CD14-positive monocyte (primary cell): Measurements from ENCODE around the gene PUM2. TPM values are rescaled to one million over a fixed set of nuclear protein-coding genes. Genes with fewer than 3 reads are reported as not detected.

Experiments used
- DNase-seq, 3 donors: peaks; one replicate each; pipeline ENCODE4 v3.0.0-alpha.2; 2011 to 2022
- H2AFZ ChIP-seq: 2 replicates; pipeline ENCODE4 v1.6.0; 2012; ENCODE audit warnings: mild to moderate bottlenecking, low read depth, low read length, inconsistent platforms; ENCODE audit not compliant: insufficient read depth, poor library complexity, severe bottlenecking
- H3K27ac ChIP-seq, 2 donors: 1 replicate in 1 of 2; 2 replicates in 1 of 2; pipeline ENCODE4 v1.5.1; 2012 to 2013; ENCODE audit warnings: low read length in 2 of 2, control low read depth in 1 of 2, inconsistent platforms in 1 of 2, low read depth in 1 of 2, mild to moderate bottlenecking in 1 of 2
- H3K27me3 ChIP-seq, 2 donors: one replicate each; pipeline versions ENCODE4 v1.6.0 to v1.6.1; 2011 to 2013; ENCODE audit warnings: low read length in 2 of 2; ENCODE audit not compliant: control insufficient read depth in 2 of 2, insufficient read depth in 2 of 2
- H3K36me3 ChIP-seq, 2 donors: replicated peaks in 1 of 2; 1 replicate in 1 of 2; 2 replicates in 1 of 2; pipeline versions ENCODE4 v1.5.1 to v1.6.1; 2012 to 2013; ENCODE audit warnings: low read length in 2 of 2, control low read depth in 1 of 2, inconsistent platforms in 1 of 2, mild to moderate bottlenecking in 1 of 2; ENCODE audit not compliant: insufficient read depth in 2 of 2, control insufficient read depth in 1 of 2
- H3K4me1 ChIP-seq, 2 donors: 1 replicate in 1 of 2; 2 replicates in 1 of 2; pipeline versions ENCODE4 v1.5.1 to v1.6.1; 2012 to 2013; ENCODE audit warnings: low read length in 2 of 2, control low read depth in 1 of 2, inconsistent platforms in 1 of 2, mild to moderate bottlenecking in 1 of 2, moderate library complexity in 1 of 2; ENCODE audit not compliant: insufficient read depth in 2 of 2, control insufficient read depth in 1 of 2
- H3K4me2 ChIP-seq: replicated peaks from 2 replicates; pipeline ENCODE3; 2012; ENCODE audit warnings: low read length, moderate library complexity, mild to moderate bottlenecking; ENCODE audit not compliant: poor library complexity, severe bottlenecking; ENCODE audit errors: extremely low read depth
- H3K4me3 ChIP-seq, 3 experiments: fragments of 200-600 bp in 1 of 3; sonication (generic) in 1 of 3; replicated peaks in 1 of 3; 1 replicate in 2 of 3; 2 replicates in 1 of 3; pipeline ENCODE4 v1.5.1; 2011 to 2013; ENCODE audit warnings: low read length in 3 of 3, mild to moderate bottlenecking in 3 of 3, control low read depth in 2 of 3, low read depth in 2 of 3, inconsistent platforms in 1 of 3, moderate library complexity in 1 of 3
- H3K79me2 ChIP-seq: 2 replicates; pipeline ENCODE4 v1.6.0; 2012; ENCODE audit warnings: mild to moderate bottlenecking, control low read depth, inconsistent platforms, low read length, moderate library complexity; ENCODE audit not compliant: insufficient read depth
- H3K9ac ChIP-seq: 2 replicates; pipeline ENCODE4 v1.6.0; 2017; ENCODE audit warnings: low read length, mild to moderate bottlenecking; ENCODE audit not compliant: insufficient read depth, poor library complexity, severe bottlenecking
- H3K9me3 ChIP-seq, 2 donors: replicated peaks in 1 of 2; 1 replicate in 1 of 2; 2 replicates in 1 of 2; pipeline versions ENCODE4 v1.5.1 to v1.6.1; 2012 to 2013; ENCODE audit warnings: low read length in 2 of 2, control low read depth in 1 of 2; ENCODE audit not compliant: control insufficient read depth in 1 of 2, insufficient read depth in 1 of 2
- H4K20me1 ChIP-seq: 2 replicates; pipeline ENCODE4 v1.6.0; 2012; ENCODE audit warnings: mild to moderate bottlenecking, low read length, control low read depth, moderate library complexity; ENCODE audit not compliant: insufficient read depth
- H3K27ac Mint-ChIP-seq, 7 donors: one replicate each; pipeline ENCODE4 v1.8.0; 2020; ENCODE audit warnings: mild to moderate bottlenecking in 7 of 7, mixed read lengths in 7 of 7, moderate library complexity in 6 of 7, inconsistent platforms in 2 of 7
- H3K27me3 Mint-ChIP-seq, 3 donors: one replicate each; pipeline ENCODE4 v1.8.0; 2021 to 2022; ENCODE audit warnings: low read depth in 3 of 3, mild to moderate bottlenecking in 3 of 3, mixed read lengths in 3 of 3, moderate library complexity in 3 of 3, inconsistent platforms in 1 of 3
- H3K36me3 Mint-ChIP-seq, 2 donors: one replicate each; pipeline ENCODE4 v1.8.0; 2020; ENCODE audit warnings: mixed read lengths in 2 of 2, inconsistent platforms in 1 of 2, mild to moderate bottlenecking in 1 of 2
- H3K4me1 Mint-ChIP-seq: one replicate; pipeline ENCODE4 v1.8.0; 2020; ENCODE audit warnings: mild to moderate bottlenecking, mixed read lengths
- H3K4me3 Mint-ChIP-seq, 2 donors: one replicate each; pipeline ENCODE4 v1.8.0; 2020; ENCODE audit warnings: mild to moderate bottlenecking in 2 of 2, mixed read lengths in 2 of 2, moderate library complexity in 1 of 2
- H3K9me3 Mint-ChIP-seq, 7 donors: one replicate each; pipeline ENCODE4 v1.8.0; 2020 to 2022; ENCODE audit warnings: mixed read lengths in 7 of 7, mild to moderate bottlenecking in 6 of 7, moderate library complexity in 6 of 7, inconsistent platforms in 2 of 7
- WGBS: methylation state at CpG from one replicate; pipeline ENCODE4 v1.1.5; 2013; ENCODE audit warnings: missing lambda C conversion rate; ENCODE audit not compliant: insufficient coverage; 5-methylcytosine and 5-hydroxymethylcytosine counted together
- intact Hi-C, 2 donors: fragments of 100-400 bp; cut with micrococcal nuclease; formaldehyde crosslinking; loops; one replicate each; pipeline versions ENCODE4 v1.15.0 to v1.15.1; 2023
- polyA plus RNA-seq, 3 donors: library from polyadenylated mRNA; depleted of rRNA in 1 of 3; unstranded in 2 of 3; stranded (reverse) in 1 of 3; fragments of 300-500 nt in 2 of 3; fragments of >200 nt in 1 of 3; fragmentation: Illumina TruSeq in 2 of 3; gene quantifications; 1 replicate in 2 of 3; 2 replicates in 1 of 3; pipeline ENCODE4 v1.2.3, GENCODE V29; 2012 to 2021
- TF ChIP-seq, protein P1 (sequence below): fragments of 200-600 bp; IDR thresholded peaks from one replicate; pipeline ENCODE4 v1.8.0; 2022; ENCODE audit warnings: antibody characterized with exemption, mild to moderate bottlenecking

The PUM2 gene
- polyA plus RNA-seq, 3 donors = 7.2 to 22.4 (median 8.3) TPM

DNA sequence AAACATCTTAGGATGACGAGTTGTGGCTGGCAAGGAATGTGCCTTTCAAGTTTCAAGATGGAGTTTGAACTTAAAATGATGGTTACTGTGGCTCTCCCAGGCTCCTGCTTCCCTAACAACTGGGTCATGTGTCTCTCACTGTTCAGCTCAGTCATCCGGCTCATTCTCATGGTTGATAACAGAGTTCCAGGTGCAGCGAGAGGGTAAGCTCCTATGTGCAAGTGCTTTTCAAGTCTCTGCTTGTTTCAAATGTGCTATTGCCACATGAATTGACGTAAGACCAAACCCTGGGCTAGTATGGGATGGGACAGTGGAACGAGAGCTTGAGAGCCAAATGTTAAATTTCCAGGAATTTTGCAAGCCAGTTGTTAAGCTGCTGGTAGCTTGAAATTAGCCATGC is 19.5 kb upstream of the PUM2 start:
- TF ChIP-seq, protein P1, sequence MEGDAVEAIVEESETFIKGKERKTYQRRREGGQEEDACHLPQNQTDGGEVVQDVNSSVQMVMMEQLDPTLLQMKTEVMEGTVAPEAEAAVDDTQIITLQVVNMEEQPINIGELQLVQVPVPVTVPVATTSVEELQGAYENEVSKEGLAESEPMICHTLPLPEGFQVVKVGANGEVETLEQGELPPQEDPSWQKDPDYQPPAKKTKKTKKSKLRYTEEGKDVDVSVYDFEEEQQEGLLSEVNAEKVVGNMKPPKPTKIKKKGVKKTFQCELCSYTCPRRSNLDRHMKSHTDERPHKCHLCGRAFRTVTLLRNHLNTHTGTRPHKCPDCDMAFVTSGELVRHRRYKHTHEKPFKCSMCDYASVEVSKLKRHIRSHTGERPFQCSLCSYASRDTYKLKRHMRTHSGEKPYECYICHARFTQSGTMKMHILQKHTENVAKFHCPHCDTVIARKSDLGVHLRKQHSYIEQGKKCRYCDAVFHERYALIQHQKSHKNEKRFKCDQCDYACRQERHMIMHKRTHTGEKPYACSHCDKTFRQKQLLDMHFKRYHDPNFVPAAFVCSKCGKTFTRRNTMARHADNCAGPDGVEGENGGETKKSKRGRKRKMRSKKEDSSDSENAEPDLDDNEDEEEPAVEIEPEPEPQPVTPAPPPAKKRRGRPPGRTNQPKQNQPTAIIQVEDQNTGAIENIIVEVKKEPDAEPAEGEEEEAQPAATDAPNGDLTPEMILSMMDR = no peak
- peaks cover 1 to 20% (median 8%) of the 10 kb centered on the region in 7 donors for H3K9me3 Mint-ChIP-seq

DNA sequence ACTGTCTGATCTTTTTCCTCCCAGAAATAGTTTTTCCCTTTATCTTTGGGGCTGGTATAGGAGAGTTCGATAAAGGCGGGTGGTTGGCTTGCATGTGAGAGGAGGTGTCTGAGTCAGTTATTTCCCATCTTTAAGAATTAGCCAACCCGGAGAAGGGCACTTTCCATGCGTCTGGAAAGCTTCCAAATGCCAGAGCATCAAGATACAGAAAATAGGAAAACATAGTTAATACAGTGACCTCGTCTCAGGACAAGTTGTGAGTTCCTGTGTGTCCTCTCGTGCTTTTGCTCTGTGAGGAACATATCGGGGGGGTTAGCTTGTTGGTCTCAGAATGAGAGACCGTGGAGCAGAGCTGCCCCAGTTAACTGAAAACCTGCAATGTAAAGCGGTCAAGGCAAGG is 18.7 kb upstream of the PUM2 start:
- peaks cover 8 to 10% of the 10 kb centered on the region in 2 donors for H3K4me1 ChIP-seq
- no peak for DNase-seq
- intact Hi-C loops = no loop called here
- H3K27me3 ChIP-seq = peaks cover 2% of the 10 kb centered on the region in 2 donors
- no peak overlapping the region for H2AFZ ChIP-seq
- no peak overlapping the region for H3K4me2 ChIP-seq
- H3K4me3 Mint-ChIP-seq = no peak overlapping the region
- H3K36me3 Mint-ChIP-seq = no peaks in the 10 kb centered on the region
- H3K27ac ChIP-seq = no peak overlapping the region
- peaks cover 0 to 5% of the 10 kb centered on the region in 2 donors for H3K9me3 ChIP-seq
- peaks cover 1 to 20% (median 8%) of the 10 kb centered on the region in 7 donors for H3K9me3 Mint-ChIP-seq
- no peaks in the 10 kb centered on the region for H4K20me1 ChIP-seq
- H3K4me3 ChIP-seq = no peak overlapping the region
- H3K27me3 Mint-ChIP-seq = peaks cover 8 to 16% (median 11%) of the 10 kb centered on the region in 3 donors
- H3K79me2 ChIP-seq = no peaks in the 10 kb centered on the region
- no peaks in the 10 kb centered on the region for H3K36me3 ChIP-seq
- no peak overlapping the region for H3K27ac Mint-ChIP-seq
- H3K4me1 Mint-ChIP-seq = peaks cover 10% of the 10 kb centered on the region
- H3K9ac ChIP-seq = no peak overlapping the region
- WGBS = 96% methylated on average over 5 of the region's 9 CpGs
- TF ChIP-seq, protein P1 = no peak

More for the DNA sequence above, 19.5 kb upstream of the PUM2 start:
- Histone ChIP-seq H3K27me3 (peaks cover 2% of the 10 kb centered on the region in 2 donors), H4K20me1 (no peaks in the 10 kb centered on the region), H3K4me1 (peaks cover 6 to 7% of the 10 kb centered on the region in 2 donors), H3K9me3 (peaks cover 0 to 5% of the 10 kb centered on the region in 2 donors), H3K27ac (no peak overlapping the region), H3K36me3 (no peaks in the 10 kb centered on the region), H3K9ac (no peak overlapping the region), H2AFZ (no peak overlapping the region), H3K4me2 (no peak overlapping the region), H3K79me2 (no peaks in the 10 kb centered on the region), H3K4me3 (no peak overlapping the region)
- H3K27me3 Mint-ChIP-seq = peaks cover 8 to 16% (median 11%) of the 10 kb centered on the region in 3 donors
- no peak for DNase-seq
- no peak overlapping the region for H3K27ac Mint-ChIP-seq
- intact Hi-C loops = no loop called here
- no peaks in the 10 kb centered on the region for H3K36me3 Mint-ChIP-seq
- H3K4me1 Mint-ChIP-seq = peaks cover 6% of the 10 kb centered on the region
- WGBS = 94% methylated on average over 4 of the region's 5 CpGs
- no peak overlapping the region for H3K4me3 Mint-ChIP-seq
